Measurements from ENCODE around the gene TRAPPC4. TPM values are rescaled to one million over a fixed set of nuclear protein-coding genes. Genes with fewer than 3 reads are reported as not detected.

The TRAPPC4 gene
- polyA plus RNA-seq, 1 donor (not counting 4 experiments of a cell fraction or from before 2014, with no cell fraction given) = 121 TPM

DNA sequence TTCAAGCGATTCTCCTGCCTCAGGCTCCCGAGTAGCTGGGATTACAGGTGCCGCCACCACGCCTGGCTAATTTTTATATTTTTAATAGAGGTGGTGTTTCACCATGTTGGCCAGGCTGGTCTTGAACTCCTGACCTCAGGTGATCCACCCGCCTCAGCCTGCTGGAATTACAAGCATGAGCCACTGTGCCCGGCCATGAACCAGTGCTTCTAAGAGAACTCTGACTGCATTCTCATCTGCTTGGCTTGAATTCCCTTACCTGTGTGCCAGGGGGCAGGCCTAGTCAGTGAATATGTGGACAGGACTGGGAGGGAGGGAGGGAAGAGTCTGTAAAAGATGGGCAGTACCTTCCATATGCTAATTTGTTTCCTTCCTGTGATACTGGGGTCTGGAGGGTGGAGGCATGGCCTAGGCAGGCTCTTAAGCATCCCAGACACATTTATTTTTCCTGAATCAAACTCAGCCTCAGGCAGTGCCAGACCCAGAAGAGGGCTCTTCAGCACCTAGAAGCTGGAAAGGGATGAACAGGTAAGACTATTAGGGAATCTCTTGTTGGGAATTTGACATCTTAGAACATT is 7.0 kb upstream of the TRAPPC4 start:
- Histone ChIP-seq H3K4me1 (ENCODE audit: control insufficient read depth, extremely low read depth, insufficient read depth, low read length) (peaks cover 6% of the 10 kb centered on the region), H3K27ac (ENCODE audit: control insufficient read depth, insufficient read depth, low read length) (no peak overlapping the region), H3K9me1 (ENCODE audit: control insufficient read depth, extremely low read depth, insufficient read depth, low read length) (no peaks in the 10 kb centered on the region), H2AFZ (ENCODE audit: control insufficient read depth, low read length) (no peak overlapping the region), H3K27me3 (ENCODE audit: control insufficient read depth, extremely low read depth, insufficient read depth, low read length) (no peaks in the 10 kb centered on the region), H3K4me2 (ENCODE audit: control insufficient read depth, extremely low read depth, insufficient read depth, low read depth, low read length) (no peak overlapping the region), H3K36me3 (ENCODE audit: control insufficient read depth in 2 of 2, extremely low read depth in 1 of 2, insufficient read depth in 2 of 2, low read length in 2 of 2) (peaks cover 31 to 45% of the 10 kb centered on the region in 2 experiments), H3K4me3 (ENCODE audit: control insufficient read depth in 2 of 3, extremely low read depth in 1 of 3, insufficient read depth in 2 of 3, low read depth in 1 of 3, low read length in 3 of 3) (no peak overlapping the region), H3K79me2 (ENCODE audit: control insufficient read depth, insufficient read depth, low read length) (peaks cover 14% of the 10 kb centered on the region), H4K20me1 (ENCODE audit: control insufficient read depth, extremely low read depth, insufficient read depth, low read length) (peaks cover 2% of the 10 kb centered on the region), H3K9ac (ENCODE audit: control insufficient read depth, extremely low read depth, insufficient read depth, low read length) (no peak overlapping the region), H3K9me3 (ENCODE audit: control insufficient read depth, low read depth, low read length) (no peaks in the 10 kb centered on the region)
- FAIRE-seq (no peak), DNase-seq (ENCODE audit: low read depth, low spot score) (no peak)
- dilution Hi-C loops (cut with MboI; ENCODE audit: extremely low pct_ligation_motif_present, low sequenced_read_pairs) = no loop called here
- TF ChIP-seq, protein P1, sequence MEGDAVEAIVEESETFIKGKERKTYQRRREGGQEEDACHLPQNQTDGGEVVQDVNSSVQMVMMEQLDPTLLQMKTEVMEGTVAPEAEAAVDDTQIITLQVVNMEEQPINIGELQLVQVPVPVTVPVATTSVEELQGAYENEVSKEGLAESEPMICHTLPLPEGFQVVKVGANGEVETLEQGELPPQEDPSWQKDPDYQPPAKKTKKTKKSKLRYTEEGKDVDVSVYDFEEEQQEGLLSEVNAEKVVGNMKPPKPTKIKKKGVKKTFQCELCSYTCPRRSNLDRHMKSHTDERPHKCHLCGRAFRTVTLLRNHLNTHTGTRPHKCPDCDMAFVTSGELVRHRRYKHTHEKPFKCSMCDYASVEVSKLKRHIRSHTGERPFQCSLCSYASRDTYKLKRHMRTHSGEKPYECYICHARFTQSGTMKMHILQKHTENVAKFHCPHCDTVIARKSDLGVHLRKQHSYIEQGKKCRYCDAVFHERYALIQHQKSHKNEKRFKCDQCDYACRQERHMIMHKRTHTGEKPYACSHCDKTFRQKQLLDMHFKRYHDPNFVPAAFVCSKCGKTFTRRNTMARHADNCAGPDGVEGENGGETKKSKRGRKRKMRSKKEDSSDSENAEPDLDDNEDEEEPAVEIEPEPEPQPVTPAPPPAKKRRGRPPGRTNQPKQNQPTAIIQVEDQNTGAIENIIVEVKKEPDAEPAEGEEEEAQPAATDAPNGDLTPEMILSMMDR (optimal IDR thresholded peaks at IDR 0.05 in 1 of 3, IDR thresholded peaks at IDR 0.05 in 1 of 3, conservative IDR thresholded peaks at IDR 0.05 in 1 of 3; ENCODE audit: extremely low read depth in 1 of 3, insufficient read depth in 2 of 3, low read length in 3 of 3) = no peak
- no peak for TF ChIP-seq EZH2 (IDR thresholded peaks at IDR 0.05; ENCODE audit: low read length)

DNA sequence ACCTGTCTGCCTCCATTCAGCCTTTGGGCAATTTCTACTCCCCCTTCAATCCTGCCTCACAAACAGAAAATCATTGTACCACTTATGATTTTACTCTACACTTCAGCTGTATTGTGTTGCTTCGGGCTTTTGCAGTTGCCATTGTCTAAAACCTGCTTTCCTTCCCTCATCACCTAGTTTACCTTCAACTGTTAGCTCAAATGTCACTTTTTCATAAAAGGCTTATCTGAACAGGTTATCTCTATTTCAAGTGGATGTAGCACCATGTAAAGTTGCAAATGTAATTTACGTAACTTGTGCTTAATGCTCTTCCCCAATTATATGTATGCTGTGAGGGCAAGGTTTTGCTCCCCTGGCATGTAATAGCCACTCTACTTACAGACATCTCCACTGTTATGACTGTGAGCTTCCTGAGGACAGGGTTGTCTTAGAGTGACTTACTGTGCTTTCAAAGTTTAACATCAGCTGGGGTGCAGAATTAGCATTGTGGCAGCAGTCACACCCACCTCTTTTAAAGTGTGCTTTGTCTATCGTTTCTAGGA is 5.9 kb upstream of the TRAPPC4 start:
- H3K9ac ChIP-seq (ENCODE audit: control insufficient read depth, extremely low read depth, insufficient read depth, low read length) = no peak overlapping the region
- peaks cover 12% of the 10 kb centered on the region for H3K4me1 ChIP-seq (ENCODE audit: control insufficient read depth, extremely low read depth, insufficient read depth, low read length)
- no peak overlapping the region for H3K4me3 ChIP-seq (ENCODE audit: control insufficient read depth in 2 of 3, extremely low read depth in 1 of 3, insufficient read depth in 2 of 3, low read depth in 1 of 3, low read length in 3 of 3)
- no peaks in the 10 kb centered on the region for H3K9me1 ChIP-seq (ENCODE audit: control insufficient read depth, extremely low read depth, insufficient read depth, low read length)
- TF ChIP-seq EZH2 (IDR thresholded peaks at IDR 0.05; ENCODE audit: low read length) = no peak
- TF ChIP-seq, protein P1 (optimal IDR thresholded peaks at IDR 0.05 in 1 of 3, IDR thresholded peaks at IDR 0.05 in 1 of 3, conservative IDR thresholded peaks at IDR 0.05 in 1 of 3; ENCODE audit: extremely low read depth in 1 of 3, insufficient read depth in 2 of 3, low read length in 3 of 3) = no peak
- peaks cover 26 to 47% of the 10 kb centered on the region in 2 experiments for H3K36me3 ChIP-seq (ENCODE audit: control insufficient read depth in 2 of 2, extremely low read depth in 1 of 2, insufficient read depth in 2 of 2, low read length in 2 of 2)
- no peaks in the 10 kb centered on the region for H3K27me3 ChIP-seq (ENCODE audit: control insufficient read depth, extremely low read depth, insufficient read depth, low read length)
- no peaks in the 10 kb centered on the region for H3K9me3 ChIP-seq (ENCODE audit: control insufficient read depth, low read depth, low read length)
- H4K20me1 ChIP-seq (ENCODE audit: control insufficient read depth, extremely low read depth, insufficient read depth, low read length) = peaks cover 2% of the 10 kb centered on the region
- no peak overlapping the region for H3K4me2 ChIP-seq (ENCODE audit: control insufficient read depth, extremely low read depth, insufficient read depth, low read depth, low read length)
- dilution Hi-C loops (cut with MboI; ENCODE audit: extremely low pct_ligation_motif_present, low sequenced_read_pairs) = no loop called here
- H2AFZ ChIP-seq (ENCODE audit: control insufficient read depth, low read length) = no peak overlapping the region
- DNase-seq (ENCODE audit: low read depth, low spot score) (no peak), FAIRE-seq (no peak)
- H3K79me2 ChIP-seq (ENCODE audit: control insufficient read depth, insufficient read depth, low read length) = peaks cover 25% of the 10 kb centered on the region
- H3K27ac ChIP-seq (ENCODE audit: control insufficient read depth, insufficient read depth, low read length) = no peak overlapping the region
